Cardiac fibroblast (primary cell): ENCODE results near the gene RPUSD4.

Experiments used
- DNase-seq, 2 donors: peaks; one replicate each; pipeline versions ENCODE4 v3.0.0 to v3.0.0-alpha.2; 2010; ENCODE audit warnings: low read depth in 2 of 2
- H3K4me3 ChIP-seq, 2 donors: replicated peaks in 1 of 2; 1 replicate in 1 of 2; 2 replicates in 1 of 2; pipeline ENCODE4 v1.5.1; 2011; ENCODE audit warnings: low read depth in 2 of 2, low read length in 2 of 2, mild to moderate bottlenecking in 2 of 2, moderate library complexity in 1 of 2
- CTCF ChIP-seq: IDR thresholded peaks from one replicate; pipeline ENCODE4 v1.5.1; 2011; ENCODE audit warnings: low read depth, mild to moderate bottlenecking, low read length, inconsistent platforms

The RPUSD4 gene

GRCh38 chr11:126159719-126160344 is 51.6 kb downstream of the RPUSD4 start:
- no peak overlapping the region for H3K4me3 ChIP-seq
- no peak for TF ChIP-seq CTCF
- DNase-seq = no peak

- no peak for DNase-seq
- H3K4me3 ChIP-seq = no peak overlapping the region
- TF ChIP-seq CTCF = no peak
Measured at GRCh38 chr11:126158054-126158791, 53.2 kb downstream of the RPUSD4 start.

- H3K4me3 ChIP-seq = no peak overlapping the region
- TF ChIP-seq CTCF = no peak
- no peak for DNase-seq
Measured at GRCh38 chr11:126157326-126158030, 54.0 kb downstream of the RPUSD4 start.

- no peak for TF ChIP-seq CTCF
- H3K4me3 ChIP-seq = no peak overlapping the region
- no peak for DNase-seq
Measured at GRCh38 chr11:126156814-126157213, 54.6 kb downstream of the RPUSD4 start.

GRCh38 chr11:126155402-126156187 is 55.9 kb downstream of the RPUSD4 start:
- H3K4me3 ChIP-seq = no peak overlapping the region
- no peak for TF ChIP-seq CTCF
- no peak for DNase-seq

- TF ChIP-seq CTCF = no peak
- DNase-seq = no peak
- H3K4me3 ChIP-seq = no peak overlapping the region
Measured at GRCh38 chr11:126154691-126155090, 56.8 kb downstream of the RPUSD4 start.
